Ovary (tissue), 3 donors: ENCODE measurements around the gene ODAD4.

ENCODE experiments used
- CTCF ChIP-seq, 3 donors: fragments of 450-650 bp in 2 of 3; fragments of 200-600 bp in 1 of 3; IDR thresholded peaks; one replicate each; pipeline versions ENCODE4 v1.5.1 to v1.8.0; 2016 to 2022; ENCODE audit warnings: antibody characterized with exemption in 3 of 3, mild to moderate bottlenecking in 1 of 3
- POLR2A ChIP-seq: fragments of 450-650 bp; IDR thresholded peaks from one replicate; pipeline ENCODE4 v1.6.1; 2017; ENCODE audit warnings: antibody characterized with exemption, mild to moderate bottlenecking, moderate library complexity
- donor health status: DM: no; HTN: no; CAD: no.

DNA sequence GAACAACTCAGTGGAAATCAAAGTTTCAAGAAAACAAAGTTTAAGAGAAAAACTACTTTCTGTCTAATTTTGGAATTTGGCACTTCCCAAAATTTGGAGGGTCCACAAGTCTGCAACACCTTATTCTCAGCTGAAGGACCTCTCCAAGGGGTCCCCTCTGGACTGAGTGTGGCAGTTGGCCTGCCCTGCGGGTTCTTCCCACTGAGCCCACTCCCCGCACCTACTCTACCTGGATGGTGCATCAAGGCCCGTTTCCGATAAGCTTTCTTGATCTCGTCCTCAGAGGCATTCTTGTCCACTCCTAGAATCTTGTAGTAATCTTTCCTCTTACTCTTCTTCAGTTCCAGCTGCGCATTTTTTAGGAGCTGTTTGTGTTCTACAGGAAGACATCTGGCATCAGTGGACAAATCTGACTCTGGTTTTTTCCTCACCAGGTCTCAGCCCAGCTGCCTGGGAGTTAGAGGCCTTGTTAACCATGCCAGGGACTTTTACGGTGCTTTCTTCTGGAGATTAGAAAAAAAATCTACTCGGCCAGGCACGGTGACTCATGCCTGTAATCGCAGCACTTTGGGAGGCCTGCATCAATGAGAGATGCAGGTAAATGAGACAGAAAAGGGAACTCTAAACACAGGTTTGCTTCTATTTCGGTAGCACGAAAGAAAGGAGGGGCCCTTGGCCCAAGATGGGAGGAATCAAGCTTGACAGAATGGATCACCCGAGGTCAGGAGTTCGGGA lies 51.8 kb downstream of the ODAD4 start:
- no peak for TF ChIP-seq POLR2A
- no peak for TF ChIP-seq CTCF (IDR thresholded peaks at IDR 0.05)
